ENCODE data around the gene GIGYF2. TPM values are rescaled to one million over a fixed set of nuclear protein-coding genes. Genes with fewer than 3 reads are reported as not detected.
A peak's percentile ranks its signal among the peaks of the same experiment; 100 is the strongest.

Gene GIGYF2
- total RNA-seq, 2 experiments from 2014 or later = 50.5 to 60.9 TPM

DNA sequence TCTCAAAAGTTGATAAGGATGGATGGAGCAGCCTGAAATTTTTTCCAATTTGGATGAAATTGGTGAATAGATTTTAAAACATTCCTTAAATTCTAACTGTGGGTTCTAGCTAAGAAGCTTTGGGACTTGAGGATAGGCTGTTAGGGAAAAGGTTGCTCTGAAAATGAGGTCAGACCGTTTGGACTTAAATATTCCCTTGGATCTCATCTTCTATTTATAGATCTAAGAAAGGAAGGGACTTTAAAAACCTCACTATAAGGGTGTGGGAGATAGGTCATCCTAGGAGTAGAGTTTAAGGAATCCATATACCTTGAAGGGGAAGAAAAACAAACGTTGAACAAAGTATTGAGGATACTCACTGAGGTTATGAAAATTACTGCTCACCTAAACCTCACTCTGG lies 155.5 kb downstream of the GIGYF2 start:
- Histone ChIP-seq H3K4me1 (ENCODE audit: insufficient read depth, low read length, poor library complexity, severe bottlenecking) (no peaks in the 10 kb centered on the region), H3K79me2 (ENCODE audit: insufficient read depth, low read depth, low read length) (no peaks in the 10 kb centered on the region), H2AFZ (ENCODE audit: low read length) (no peak overlapping the region), H4K20me1 (ENCODE audit: insufficient read depth, low read length) (no peaks in the 10 kb centered on the region), H3K4me2 (ENCODE audit: low read length) (no peak overlapping the region), H3K9me3 (ENCODE audit: low read length) (no peaks in the 10 kb centered on the region), H3K9me2 (ENCODE audit: insufficient read depth, low read length) (no peaks in the 10 kb centered on the region), H3K36me3 (ENCODE audit: insufficient read depth, low read length) (peaks cover 76% of the 10 kb centered on the region), H3K4me3 (ENCODE audit: low read depth, low read length, poor library complexity, severe bottlenecking) (no peak overlapping the region), H3K27ac (ENCODE audit: low read depth, low read length, poor library complexity, severe bottlenecking) (no peak overlapping the region)
- intact Hi-C loops (cut with micrococcal nuclease; ENCODE audit: unreplicated experiment) = loop anchor here (1.0 to 5.0 kb wide), 3 partner anchors 177 to 399 kb away; partner anchors contain the start of gene ATG16L1
- DNase-seq (ENCODE audit: low spot score) = no peak
- CTCF ChIA-PET (ENCODE audit: unreplicated experiment) = no interaction called here
- POLR2A ChIA-PET = interaction anchor here (1.0 kb wide), 1 partner anchor 194 kb away, joined by 4 read pairs; no protein-coding TSS in a partner anchor
- no peak for TF ChIP-seq CTCF (conservative IDR thresholded peaks at IDR 0.05; ENCODE audit: low read length)
- TF ChIP-seq EZH2phosphoT487 (IDR thresholded peaks at IDR 0.05; ENCODE audit: borderline replicate concordance, low read depth, low read length) = no peak
- no TSS peak for BruUV-seq (replicated peaks)

- TF ChIP-seq EZH2phosphoT487 (IDR thresholded peaks at IDR 0.05; ENCODE audit: borderline replicate concordance, low read depth, low read length) (no peak), CTCF (conservative IDR thresholded peaks at IDR 0.05; ENCODE audit: low read length) (no peak)
- H3K36me3 ChIP-seq (ENCODE audit: insufficient read depth, low read length) = peaks cover 76% of the 10 kb centered on the region
- no peaks in the 10 kb centered on the region for H3K79me2 ChIP-seq (ENCODE audit: insufficient read depth, low read depth, low read length)
- DNase-seq (ENCODE audit: low spot score) = no peak
- no peaks in the 10 kb centered on the region for H3K9me2 ChIP-seq (ENCODE audit: insufficient read depth, low read length)
- BruUV-seq (replicated peaks) = no TSS peak
- H2AFZ ChIP-seq (ENCODE audit: low read length) = no peak overlapping the region
- no peaks in the 10 kb centered on the region for H4K20me1 ChIP-seq (ENCODE audit: insufficient read depth, low read length)
- ChIA-PET POLR2A (interaction anchor here (0.7 to 1.0 kb wide), 2 partner anchors 13 to 69 kb away, joined by 4 read pairs; no protein-coding TSS in a partner anchor), CTCF (ENCODE audit: unreplicated experiment) (no interaction called here)
- no peaks in the 10 kb centered on the region for H3K9me3 ChIP-seq (ENCODE audit: low read length)
- H3K27ac ChIP-seq (ENCODE audit: low read depth, low read length, poor library complexity, severe bottlenecking) = no peak overlapping the region
- H3K4me2 ChIP-seq (ENCODE audit: low read length) = no peak overlapping the region
- no peak overlapping the region for H3K4me3 ChIP-seq (ENCODE audit: low read depth, low read length, poor library complexity, severe bottlenecking)
- no peaks in the 10 kb centered on the region for H3K4me1 ChIP-seq (ENCODE audit: insufficient read depth, low read length, poor library complexity, severe bottlenecking)
- intact Hi-C loops (cut with micrococcal nuclease; ENCODE audit: unreplicated experiment) = loop anchor here (5.0 kb wide), 1 partner anchor 198 kb away; no protein-coding TSS in a partner anchor
Measured at GRCh38 chr2:232854082-232854481, 157.0 kb downstream of the GIGYF2 start.

GRCh38 chr2:232857158-232857563 lies 160.0 kb downstream of the GIGYF2 start:
- Histone ChIP-seq H4K20me1 (ENCODE audit: insufficient read depth, low read length) (no peaks in the 10 kb centered on the region), H3K36me3 (ENCODE audit: insufficient read depth, low read length) (peaks cover 53% of the 10 kb centered on the region), H3K4me1 (ENCODE audit: insufficient read depth, low read length, poor library complexity, severe bottlenecking) (no peaks in the 10 kb centered on the region), H3K9me3 (ENCODE audit: low read length) (no peaks in the 10 kb centered on the region), H3K9me2 (ENCODE audit: insufficient read depth, low read length) (no peaks in the 10 kb centered on the region), H3K4me3 (ENCODE audit: low read depth, low read length, poor library complexity, severe bottlenecking) (no peak overlapping the region), H3K4me2 (ENCODE audit: low read length) (no peak overlapping the region), H3K27ac (ENCODE audit: low read depth, low read length, poor library complexity, severe bottlenecking) (no peak overlapping the region), H3K79me2 (ENCODE audit: insufficient read depth, low read depth, low read length) (no peaks in the 10 kb centered on the region), H2AFZ (ENCODE audit: low read length) (no peak overlapping the region)
- DNase-seq (ENCODE audit: low spot score) = no peak
- CTCF ChIA-PET (ENCODE audit: unreplicated experiment) = no interaction called here
- POLR2A ChIA-PET = interaction anchor here (0.6 kb wide), 1 partner anchor 385 kb away, joined by 3 read pairs; no protein-coding TSS in a partner anchor
- BruUV-seq (replicated peaks) = TSS peak; percentile 63
- TF ChIP-seq CTCF (conservative IDR thresholded peaks at IDR 0.05; ENCODE audit: low read length) (no peak), EZH2phosphoT487 (IDR thresholded peaks at IDR 0.05; ENCODE audit: borderline replicate concordance, low read depth, low read length) (no peak)
- intact Hi-C loops (cut with micrococcal nuclease; ENCODE audit: unreplicated experiment) = no loop called here
